ENCODE data around the gene PRKCE.

PRKCE gene

DNA sequence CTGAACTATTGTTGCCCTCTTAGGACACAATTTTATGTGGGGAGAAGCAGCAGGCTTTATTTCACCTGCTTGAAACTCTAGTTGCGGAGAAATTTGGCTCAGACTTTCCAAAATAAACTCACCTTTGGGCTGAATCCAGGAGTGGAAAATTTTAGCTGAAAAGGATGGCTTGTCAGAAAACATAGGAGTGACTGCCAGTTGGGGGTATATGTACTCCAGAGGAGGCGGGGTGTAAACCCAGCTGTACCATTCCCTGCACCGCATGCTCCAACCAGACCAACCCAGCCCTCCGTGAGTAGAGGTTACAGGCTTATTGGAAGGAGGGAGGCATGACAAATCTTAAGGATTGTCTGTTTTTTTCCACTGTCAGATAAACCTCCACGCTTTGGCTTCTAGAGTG is 53.8 kb downstream of the PRKCE start:
- no peaks in the 10 kb centered on the region for H3K9me3 ChIP-seq (ENCODE audit: low read depth, low read length)
- no peak overlapping the region for H3K4me3 ChIP-seq
- H3K36me3 ChIP-seq (ENCODE audit: insufficient read depth, low read length) = no peaks in the 10 kb centered on the region
- TF ChIP-seq EZH2 (IDR thresholded peaks at IDR 0.05) (no peak), FOXP2 (optimal IDR thresholded peaks at IDR 0.05; ENCODE audit: control extremely low read depth, extremely low read length, insufficient read depth) (no peak)
- H3K27ac ChIP-seq = no peak overlapping the region
- H3K9ac ChIP-seq (ENCODE audit: insufficient read length) = no peak overlapping the region
- DNase-seq (ENCODE audit: low read depth, low spot score) = no peak

DNA sequence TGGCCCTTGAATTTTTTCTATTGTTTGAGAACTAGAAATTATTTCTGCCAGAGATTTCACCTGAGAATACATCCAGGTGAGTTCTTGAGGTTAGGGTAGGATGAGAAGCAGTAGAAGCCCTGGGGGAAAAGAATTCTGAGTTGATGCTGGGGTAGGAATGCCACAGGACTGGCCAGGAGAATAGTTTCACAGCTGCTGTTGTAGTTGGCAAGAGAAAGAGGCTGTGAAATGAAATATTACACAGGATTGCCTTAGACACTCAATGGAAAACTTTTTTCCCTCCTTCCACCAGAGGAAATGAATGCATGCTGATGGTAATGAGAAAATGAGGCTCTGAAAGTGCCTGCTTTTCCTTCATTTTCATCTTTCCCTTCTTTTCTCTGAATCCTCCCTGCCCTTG is 54.6 kb downstream of the PRKCE start:
- H3K9me3 ChIP-seq (ENCODE audit: low read depth, low read length) = no peaks in the 10 kb centered on the region
- no peak overlapping the region for H3K9ac ChIP-seq (ENCODE audit: insufficient read length)
- TF ChIP-seq POLR2AphosphoS5 (IDR thresholded peaks at IDR 0.05; ENCODE audit: borderline replicate concordance, low read depth, low read length) = no peak
- TF ChIP-seq FOXP2 (optimal IDR thresholded peaks at IDR 0.05; ENCODE audit: control extremely low read depth, extremely low read length, insufficient read depth) = no peak
- no peak for TF ChIP-seq EZH2 (IDR thresholded peaks at IDR 0.05)
- no peak overlapping the region for H3K27ac ChIP-seq
- DNase-seq (ENCODE audit: low read depth, low spot score) = no peak
- H3K36me3 ChIP-seq (ENCODE audit: insufficient read depth, low read length) = no peaks in the 10 kb centered on the region
- H3K4me3 ChIP-seq = no peak overlapping the region

DNA sequence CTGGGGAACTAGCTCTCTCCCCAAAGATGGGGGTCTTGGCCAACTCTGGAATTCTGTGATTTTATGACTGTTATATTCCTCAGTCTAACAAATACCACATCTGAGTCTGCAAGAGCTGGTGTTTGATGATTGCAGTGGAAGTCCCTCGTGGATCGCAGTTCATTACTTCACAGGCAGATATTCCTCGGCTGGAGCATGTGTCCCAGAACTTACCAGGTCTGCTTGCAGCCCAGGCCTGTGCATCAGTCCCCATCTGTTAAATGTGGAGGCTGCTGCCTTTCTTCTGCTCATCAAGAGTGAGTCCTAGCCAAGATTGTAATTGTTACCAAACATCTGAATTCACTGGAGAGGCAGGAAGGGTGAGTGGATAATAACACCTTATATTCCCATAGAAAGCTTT is 55.5 kb downstream of the PRKCE start:
- Histone ChIP-seq H3K4me3 (no peak overlapping the region), H3K9ac (ENCODE audit: insufficient read length) (no peak overlapping the region), H3K36me3 (ENCODE audit: insufficient read depth, low read length) (no peaks in the 10 kb centered on the region), H3K27ac (no peak overlapping the region), H3K9me3 (ENCODE audit: low read depth, low read length) (no peaks in the 10 kb centered on the region)
- DNase-seq (ENCODE audit: low read depth, low spot score) = no peak
- no peak for TF ChIP-seq POLR2AphosphoS5 (IDR thresholded peaks at IDR 0.05; ENCODE audit: borderline replicate concordance, low read depth, low read length)
- TF ChIP-seq FOXP2 (optimal IDR thresholded peaks at IDR 0.05; ENCODE audit: control extremely low read depth, extremely low read length, insufficient read depth) = no peak
- TF ChIP-seq EZH2 (IDR thresholded peaks at IDR 0.05) = no peak

DNA sequence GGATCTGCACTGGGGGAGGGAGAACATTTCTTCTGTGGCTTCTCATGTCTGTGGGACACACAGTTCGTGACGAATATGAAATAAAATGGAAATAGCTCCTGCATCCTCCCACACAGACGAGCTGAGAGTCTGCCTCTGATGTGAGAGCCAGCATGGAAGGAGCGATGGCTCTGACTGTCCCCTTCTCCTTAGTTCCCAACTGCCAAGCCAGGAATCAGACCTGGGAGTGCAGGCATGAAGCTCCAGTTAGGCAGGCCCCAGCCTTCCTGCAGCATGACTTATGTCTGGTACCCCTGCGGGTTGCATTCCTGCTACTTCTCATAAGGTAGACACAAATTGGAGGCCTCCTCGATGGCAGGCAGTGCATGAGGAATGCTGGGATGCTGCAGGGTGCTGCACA is 56.2 kb downstream of the PRKCE start:
- Histone ChIP-seq H3K4me3 (no peak overlapping the region), H3K27ac (no peak overlapping the region), H3K9me3 (ENCODE audit: low read depth, low read length) (no peaks in the 10 kb centered on the region), H3K9ac (ENCODE audit: insufficient read length) (no peak overlapping the region), H3K36me3 (ENCODE audit: insufficient read depth, low read length) (no peaks in the 10 kb centered on the region)
- TF ChIP-seq EZH2 (IDR thresholded peaks at IDR 0.05) = no peak
- TF ChIP-seq FOXP2 (optimal IDR thresholded peaks at IDR 0.05; ENCODE audit: control extremely low read depth, extremely low read length, insufficient read depth) = no peak
- no peak for TF ChIP-seq POLR2AphosphoS5 (IDR thresholded peaks at IDR 0.05; ENCODE audit: borderline replicate concordance, low read depth, low read length)
- no peak for DNase-seq (ENCODE audit: low read depth, low spot score)

DNA sequence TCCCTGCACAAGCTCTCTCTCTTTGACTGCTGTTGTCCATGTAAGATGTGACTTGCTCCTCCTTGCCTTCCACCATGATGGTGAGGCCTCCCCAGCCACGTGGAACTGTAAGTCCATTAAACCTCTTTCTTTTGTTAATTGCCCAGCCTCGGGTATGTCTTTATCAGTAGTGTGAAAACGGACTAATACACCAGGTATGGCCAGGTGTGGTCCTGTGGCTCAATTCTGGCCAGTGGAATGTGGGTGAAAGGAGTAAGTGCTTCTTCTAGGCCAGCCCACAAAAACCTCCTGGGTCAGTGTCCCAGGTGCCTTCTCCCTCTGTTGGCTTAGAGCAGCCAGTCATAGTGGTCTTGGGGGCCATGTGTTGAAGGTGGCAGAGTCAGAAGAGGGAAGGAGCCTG is 57.0 kb downstream of the PRKCE start:
- no peak overlapping the region for H3K4me3 ChIP-seq
- H3K9me3 ChIP-seq (ENCODE audit: low read depth, low read length) = no peaks in the 10 kb centered on the region
- TF ChIP-seq POLR2AphosphoS5 (IDR thresholded peaks at IDR 0.05; ENCODE audit: borderline replicate concordance, low read depth, low read length) = no peak
- TF ChIP-seq FOXP2 (optimal IDR thresholded peaks at IDR 0.05; ENCODE audit: control extremely low read depth, extremely low read length, insufficient read depth) = no peak
- no peak for TF ChIP-seq EZH2 (IDR thresholded peaks at IDR 0.05)
- DNase-seq (ENCODE audit: low read depth, low spot score) = no peak
- H3K9ac ChIP-seq (ENCODE audit: insufficient read length) = no peak overlapping the region
- no peak overlapping the region for H3K27ac ChIP-seq
- H3K36me3 ChIP-seq (ENCODE audit: insufficient read depth, low read length) = no peaks in the 10 kb centered on the region

DNA sequence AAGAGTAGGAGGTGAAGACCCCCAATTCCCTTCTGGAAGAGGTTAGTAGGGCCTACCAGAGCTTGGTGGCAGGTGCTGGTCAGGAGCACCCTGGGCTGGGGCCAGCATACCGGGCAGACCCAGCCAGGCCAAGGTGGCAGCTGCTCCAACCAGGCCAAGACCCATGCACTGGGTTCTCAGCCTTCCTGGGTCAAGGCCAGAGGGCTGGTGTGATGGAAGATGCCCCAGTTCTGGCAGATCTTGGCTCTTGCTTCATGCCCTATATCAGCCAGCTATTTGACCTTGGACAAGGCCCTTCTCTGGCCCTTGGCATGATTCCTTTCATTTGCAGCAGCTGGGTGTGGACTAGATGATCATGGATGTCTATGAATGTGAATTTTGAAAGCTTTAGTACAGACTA is 57.7 kb downstream of the PRKCE start:
- H3K36me3 ChIP-seq (ENCODE audit: insufficient read depth, low read length) = no peaks in the 10 kb centered on the region
- no peak for TF ChIP-seq FOXP2 (optimal IDR thresholded peaks at IDR 0.05; ENCODE audit: control extremely low read depth, extremely low read length, insufficient read depth)
- no peak for TF ChIP-seq EZH2 (IDR thresholded peaks at IDR 0.05)
- TF ChIP-seq POLR2AphosphoS5 (IDR thresholded peaks at IDR 0.05; ENCODE audit: borderline replicate concordance, low read depth, low read length) = no peak
- H3K9me3 ChIP-seq (ENCODE audit: low read depth, low read length) = no peaks in the 10 kb centered on the region
- no peak overlapping the region for H3K9ac ChIP-seq (ENCODE audit: insufficient read length)
- no peak for DNase-seq (ENCODE audit: low read depth, low spot score)
- H3K4me3 ChIP-seq = no peak overlapping the region
- H3K27ac ChIP-seq = no peak overlapping the region

DNA sequence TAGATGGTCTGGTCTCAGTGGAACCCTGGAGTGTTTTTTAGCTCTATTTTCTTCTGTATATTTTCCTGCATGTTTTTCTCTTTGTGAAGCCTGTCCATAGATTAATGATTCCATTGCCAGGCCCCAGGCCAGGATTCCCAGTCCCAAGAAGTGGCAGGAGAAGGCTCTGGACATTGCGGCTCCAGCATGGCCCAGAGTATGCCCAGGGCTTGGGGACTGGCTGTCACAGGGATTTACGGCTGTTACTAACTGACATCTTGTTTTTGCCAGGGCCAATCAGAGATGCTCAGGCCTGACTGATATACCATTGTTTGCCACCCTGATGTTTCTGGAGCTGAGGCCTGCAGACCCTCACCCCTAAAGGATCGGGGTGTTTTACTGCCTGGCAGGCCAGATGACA is 59.0 kb downstream of the PRKCE start:
- no peak for DNase-seq (ENCODE audit: low read depth, low spot score)
- no peak overlapping the region for H3K9ac ChIP-seq (ENCODE audit: insufficient read length)
- no peaks in the 10 kb centered on the region for H3K9me3 ChIP-seq (ENCODE audit: low read depth, low read length)
- H3K27ac ChIP-seq = no peak overlapping the region
- no peaks in the 10 kb centered on the region for H3K36me3 ChIP-seq (ENCODE audit: insufficient read depth, low read length)
- TF ChIP-seq POLR2AphosphoS5 (IDR thresholded peaks at IDR 0.05; ENCODE audit: borderline replicate concordance, low read depth, low read length) (no peak), FOXP2 (optimal IDR thresholded peaks at IDR 0.05; ENCODE audit: control extremely low read depth, extremely low read length, insufficient read depth) (no peak), EZH2 (IDR thresholded peaks at IDR 0.05) (no peak)
- H3K4me3 ChIP-seq = no peak overlapping the region

DNA sequence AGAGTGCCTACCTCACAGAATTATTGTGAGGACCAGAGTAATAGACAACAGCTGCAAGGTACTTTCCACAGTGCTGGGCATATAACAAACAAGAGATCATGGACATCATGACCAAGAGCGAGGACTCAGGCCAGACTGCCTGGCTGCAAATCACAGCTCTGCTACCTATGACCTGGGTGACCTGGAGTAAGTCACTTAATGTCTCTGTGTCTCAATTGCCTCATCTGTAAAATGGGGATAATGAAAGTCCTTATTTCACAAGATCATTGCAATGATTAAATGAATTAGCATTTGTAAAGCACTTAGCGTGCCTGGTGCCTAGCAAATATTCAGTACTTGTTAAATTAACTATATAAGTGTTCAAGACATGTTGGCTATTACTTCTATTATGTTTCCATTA is 59.7 kb downstream of the PRKCE start:
- Histone ChIP-seq H3K36me3 (ENCODE audit: insufficient read depth, low read length) (no peaks in the 10 kb centered on the region), H3K9me3 (ENCODE audit: low read depth, low read length) (no peaks in the 10 kb centered on the region), H3K4me3 (no peak overlapping the region), H3K27ac (no peak overlapping the region), H3K9ac (ENCODE audit: insufficient read length) (no peak overlapping the region)
- no peak for TF ChIP-seq POLR2AphosphoS5 (IDR thresholded peaks at IDR 0.05; ENCODE audit: borderline replicate concordance, low read depth, low read length)
- no peak for TF ChIP-seq EZH2 (IDR thresholded peaks at IDR 0.05)
- no peak for TF ChIP-seq FOXP2 (optimal IDR thresholded peaks at IDR 0.05; ENCODE audit: control extremely low read depth, extremely low read length, insufficient read depth)
- no peak for DNase-seq (ENCODE audit: low read depth, low spot score)

DNA sequence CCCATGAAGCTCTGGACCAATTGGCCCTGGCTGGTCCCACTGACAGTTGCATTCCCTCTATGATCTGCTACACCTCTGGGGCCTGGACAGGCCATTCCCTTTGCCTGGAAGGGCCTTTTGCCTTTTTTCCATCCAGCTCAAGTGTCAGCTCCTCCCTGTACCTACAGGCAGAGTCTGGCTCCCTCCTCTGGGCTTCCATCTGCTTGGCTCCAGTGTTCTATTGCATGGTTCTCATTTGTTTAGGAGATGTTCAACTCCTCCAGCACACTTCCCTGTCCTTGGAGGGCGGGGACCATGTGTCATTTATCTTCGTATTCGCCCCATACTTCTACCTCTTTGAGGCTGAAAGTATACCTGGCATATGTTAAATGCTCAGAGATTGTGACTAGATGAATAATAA is 61.1 kb downstream of the PRKCE start:
- Histone ChIP-seq H3K9me3 (ENCODE audit: low read depth, low read length) (no peaks in the 10 kb centered on the region), H3K27ac (no peak overlapping the region), H3K9ac (ENCODE audit: insufficient read length) (no peak overlapping the region), H3K4me3 (no peak overlapping the region), H3K36me3 (ENCODE audit: insufficient read depth, low read length) (no peaks in the 10 kb centered on the region)
- DNase-seq (ENCODE audit: low read depth, low spot score) = no peak
- TF ChIP-seq POLR2AphosphoS5 (IDR thresholded peaks at IDR 0.05; ENCODE audit: borderline replicate concordance, low read depth, low read length) = no peak
- TF ChIP-seq EZH2 (IDR thresholded peaks at IDR 0.05) = no peak
- no peak for TF ChIP-seq FOXP2 (optimal IDR thresholded peaks at IDR 0.05; ENCODE audit: control extremely low read depth, extremely low read length, insufficient read depth)
